Measurements from ENCODE around the gene PECR. TPM values are rescaled to one million over a fixed set of nuclear protein-coding genes. Genes with fewer than 3 reads are reported as not detected.
"Not testable (repeated sequence)": the region's sequence is repeated elsewhere in the genome, so short reads cannot be mapped to it uniquely, and the experiment has no call there.

PECR gene
- polyA plus RNA-seq, 1 donor: 6.4 TPM

- no peak for DNase-seq (ENCODE audit: low read depth)
These were observed 79.4 kb downstream of the PECR start for GRCh38 chr2:216002101-216002678.

- no peak for DNase-seq (ENCODE audit: low read depth)
These were observed 80.2 kb downstream of the PECR start for GRCh38 chr2:216001216-216002100.

GRCh38 chr2:215998636-215999035 lies 83.0 kb downstream of the PECR start:
- DNase-seq (ENCODE audit: low read depth): no peak

- no peak for DNase-seq (ENCODE audit: low read depth)
These were observed 84.4 kb downstream of the PECR start for GRCh38 chr2:215997219-215997618.

GRCh38 chr2:215994911-215995310 lies 86.7 kb downstream of the PECR start:
- no peak for DNase-seq (ENCODE audit: low read depth)

GRCh38 chr2:215988556-215989207 lies 92.9 kb downstream of the PECR start:
- not testable (repeated sequence) for DNase-seq (ENCODE audit: low read depth)

Other genes with a start within 250 kb of the PECR start
- 2.5 TPM for gene MREG, start 68.3 kb downstream of the PECR start, polyA plus RNA-seq (ENCODE audit: insufficient read length)
- 4.5 TPM for gene TMEM169, start 110 bp upstream of the PECR start, polyA plus RNA-seq (ENCODE audit: insufficient read length)
- 143 TPM for gene XRCC5, start 27.5 kb upstream of the PECR start, polyA plus RNA-seq (ENCODE audit: insufficient read length)